ENCODE measurements around the gene DUSP18. TPM values are rescaled to one million over a fixed set of nuclear protein-coding genes. Genes with fewer than 3 reads are reported as not detected.
"Not testable (repeated sequence)": the region's sequence is repeated elsewhere in the genome, so short reads cannot be mapped to it uniquely, and the experiment has no call there.

DUSP18 gene
- 2.7 TPM for total RNA-seq
- long read RNA-seq, partial matches to known transcripts, result 1 of 4 reads
- long read RNA-seq, other reads (novel, unspliced or antisense), result 2 of 4 reads

GRCh38 chr22:30667494-30668385 is at the start of gene DUSP18:
Gene DUSP18, minus strand, starts transcription at chr22:30667875. Its CDS starts 3,872 bp downstream, at chr22:30664003.
- TF ChIP-seq, protein P1, sequence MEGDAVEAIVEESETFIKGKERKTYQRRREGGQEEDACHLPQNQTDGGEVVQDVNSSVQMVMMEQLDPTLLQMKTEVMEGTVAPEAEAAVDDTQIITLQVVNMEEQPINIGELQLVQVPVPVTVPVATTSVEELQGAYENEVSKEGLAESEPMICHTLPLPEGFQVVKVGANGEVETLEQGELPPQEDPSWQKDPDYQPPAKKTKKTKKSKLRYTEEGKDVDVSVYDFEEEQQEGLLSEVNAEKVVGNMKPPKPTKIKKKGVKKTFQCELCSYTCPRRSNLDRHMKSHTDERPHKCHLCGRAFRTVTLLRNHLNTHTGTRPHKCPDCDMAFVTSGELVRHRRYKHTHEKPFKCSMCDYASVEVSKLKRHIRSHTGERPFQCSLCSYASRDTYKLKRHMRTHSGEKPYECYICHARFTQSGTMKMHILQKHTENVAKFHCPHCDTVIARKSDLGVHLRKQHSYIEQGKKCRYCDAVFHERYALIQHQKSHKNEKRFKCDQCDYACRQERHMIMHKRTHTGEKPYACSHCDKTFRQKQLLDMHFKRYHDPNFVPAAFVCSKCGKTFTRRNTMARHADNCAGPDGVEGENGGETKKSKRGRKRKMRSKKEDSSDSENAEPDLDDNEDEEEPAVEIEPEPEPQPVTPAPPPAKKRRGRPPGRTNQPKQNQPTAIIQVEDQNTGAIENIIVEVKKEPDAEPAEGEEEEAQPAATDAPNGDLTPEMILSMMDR (IDR thresholded peaks at IDR 0.05; ENCODE audit: borderline replicate concordance), result peak; percentile 53
- Histone ChIP-seq H3K27ac (replicated peaks) (peak within 1 kb of the TSS; percentile 72), H3K4me3 (peak within 1 kb of the TSS; percentile 95), H3K4me1 (peaks cover 25% of the 10 kb centered on the region), H3K9me3 (replicated peaks) (no peaks in the 10 kb centered on the region), H3K36me3 (peaks cover 16% of the 10 kb centered on the region), H3K27me3 (ENCODE audit: low read depth) (no peaks in the 10 kb centered on the region)
- peak; percentile 94 for DNase-seq
- intact Hi-C loops (cut with micrococcal nuclease), result no loop called here

- TF ChIP-seq, protein P1 (IDR thresholded peaks at IDR 0.05; ENCODE audit: borderline replicate concordance), result no peak
- Histone ChIP-seq H3K9me3 (replicated peaks) (no peaks in the 10 kb centered on the region), H3K27me3 (ENCODE audit: low read depth) (no peaks in the 10 kb centered on the region), H3K4me3 (no peak overlapping the region), H3K27ac (replicated peaks) (no peak overlapping the region), H3K36me3 (no peaks in the 10 kb centered on the region), H3K4me1 (peaks cover 4% of the 10 kb centered on the region)
- intact Hi-C loops (cut with micrococcal nuclease), result no loop called here
- no peak for DNase-seq
Observed at GRCh38 chr22:30714062-30714461, 46.4 kb upstream of the DUSP18 start.

DNA sequence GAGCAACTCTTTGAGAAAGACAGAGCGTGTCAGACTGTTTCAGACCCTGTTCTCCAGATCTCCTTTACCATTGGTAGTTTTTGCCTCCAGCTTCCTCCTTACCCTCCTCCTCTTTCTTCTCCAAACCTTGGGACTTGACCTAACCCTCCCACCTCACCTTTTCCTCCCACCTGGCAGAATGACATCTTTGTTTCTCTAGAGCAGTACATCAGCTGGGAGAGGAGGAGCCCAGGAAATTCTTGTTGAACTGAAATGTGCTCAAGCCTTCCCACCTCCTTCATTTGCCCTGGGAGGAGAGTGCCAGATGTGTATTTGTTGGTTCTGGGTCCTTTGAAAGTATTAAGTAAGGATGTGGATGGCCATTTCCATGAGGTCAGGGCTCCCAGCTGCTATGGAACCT is 44.4 kb upstream of the DUSP18 start:
- Histone ChIP-seq H3K27me3 (ENCODE audit: low read depth) (no peaks in the 10 kb centered on the region), H3K4me3 (no peak overlapping the region), H3K4me1 (no peaks in the 10 kb centered on the region), H3K9me3 (replicated peaks) (no peaks in the 10 kb centered on the region), H3K36me3 (no peaks in the 10 kb centered on the region), H3K27ac (replicated peaks) (no peak overlapping the region)
- TF ChIP-seq, protein P1 (IDR thresholded peaks at IDR 0.05; ENCODE audit: borderline replicate concordance), result no peak
- intact Hi-C loops (cut with micrococcal nuclease), result no loop called here
- DNase-seq, result no peak

GRCh38 chr22:30709980-30710379 is 42.3 kb upstream of the DUSP18 start:
- H3K27ac ChIP-seq (replicated peaks); H3K27me3 ChIP-seq (ENCODE audit: low read depth); H3K4me1 ChIP-seq; intact Hi-C loops (cut with micrococcal nuclease); H3K4me3 ChIP-seq; DNase-seq; H3K36me3 ChIP-seq; H3K9me3 ChIP-seq (replicated peaks): not testable (repeated sequence)

DNA sequence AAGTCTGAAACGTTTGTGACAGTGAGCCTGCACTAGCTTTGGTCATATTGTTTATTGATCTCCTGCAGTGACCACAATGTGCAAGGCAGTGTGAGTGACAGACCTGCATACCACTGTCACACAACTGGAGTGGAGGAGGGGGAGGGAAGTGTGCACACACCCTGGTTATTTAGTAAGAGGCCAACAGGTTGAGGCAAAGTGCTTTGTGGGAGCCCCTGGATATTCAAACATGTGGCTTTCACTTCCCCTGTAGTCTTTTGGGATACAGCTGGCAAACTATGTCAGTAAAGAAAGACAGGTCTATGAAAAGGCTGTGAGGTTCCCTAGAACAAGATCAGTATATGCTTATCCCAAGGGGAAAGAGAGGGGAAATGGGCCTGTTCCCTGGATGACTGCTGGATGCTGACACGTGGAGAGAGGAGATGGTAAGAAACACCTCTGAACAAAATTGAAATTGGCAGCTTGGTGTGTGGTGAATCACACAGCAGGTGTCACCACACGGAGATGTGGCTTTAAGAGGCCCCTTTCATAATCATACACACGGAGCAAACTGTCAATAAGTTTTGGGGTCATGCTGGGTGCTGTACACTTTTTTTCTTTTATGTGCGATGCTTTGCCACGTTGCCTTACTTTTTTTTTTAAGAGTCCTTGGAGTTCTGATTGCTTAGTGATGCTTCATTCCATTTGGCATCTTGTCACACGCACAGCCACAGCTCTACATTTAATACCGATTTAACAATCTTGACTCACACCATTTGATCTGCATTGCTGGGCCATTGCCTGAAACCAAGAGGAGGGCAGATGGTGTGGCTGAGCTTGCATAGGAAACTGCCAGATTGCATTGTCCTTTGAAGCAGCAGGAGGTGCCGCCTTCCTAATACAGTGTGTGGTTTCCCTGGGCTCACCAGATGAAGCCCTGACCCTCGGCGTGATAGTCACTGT is 38.3 kb upstream of the DUSP18 start:
- no peaks in the 10 kb centered on the region for H3K9me3 ChIP-seq (replicated peaks)
- DNase-seq, result no peak
- no peak overlapping the region for H3K27ac ChIP-seq (replicated peaks)
- TF ChIP-seq, protein P1 (IDR thresholded peaks at IDR 0.05; ENCODE audit: borderline replicate concordance), result no peak
- no peaks in the 10 kb centered on the region for H3K4me1 ChIP-seq
- no peaks in the 10 kb centered on the region for H3K36me3 ChIP-seq
- no peaks in the 10 kb centered on the region for H3K27me3 ChIP-seq (ENCODE audit: low read depth)
- intact Hi-C loops (cut with micrococcal nuclease), result no loop called here
- H3K4me3 ChIP-seq, result no peak overlapping the region

All from left ventricle myocardium inferior (tissue), 1 donor.